Breast epithelium (tissue), 3 donors: ENCODE data around the gene RNF11.

Experiments
- POLR2A ChIP-seq: fragments of 450-650 bp; IDR thresholded peaks from one replicate; pipeline ENCODE4 v1.6.1; 2016; ENCODE audit warnings: antibody characterized with exemption, mild to moderate bottlenecking, moderate library complexity
- POLR2AphosphoS5 ChIP-seq, 3 donors: sonication (generic); formaldehyde crosslinking; IDR thresholded peaks; one replicate each; pipeline ENCODE4 v1.6.1; 2017; ENCODE audit warnings: antibody characterized with exemption in 3 of 3
- TF ChIP-seq, protein P1 (sequence below), 3 donors: fragments of 450-650 bp; IDR thresholded peaks; one replicate each; pipeline ENCODE4 v1.5.1; 2016 to 2017; ENCODE audit warnings: antibody characterized with exemption in 3 of 3, mild to moderate bottlenecking in 3 of 3, moderate library complexity in 3 of 3

DNA sequence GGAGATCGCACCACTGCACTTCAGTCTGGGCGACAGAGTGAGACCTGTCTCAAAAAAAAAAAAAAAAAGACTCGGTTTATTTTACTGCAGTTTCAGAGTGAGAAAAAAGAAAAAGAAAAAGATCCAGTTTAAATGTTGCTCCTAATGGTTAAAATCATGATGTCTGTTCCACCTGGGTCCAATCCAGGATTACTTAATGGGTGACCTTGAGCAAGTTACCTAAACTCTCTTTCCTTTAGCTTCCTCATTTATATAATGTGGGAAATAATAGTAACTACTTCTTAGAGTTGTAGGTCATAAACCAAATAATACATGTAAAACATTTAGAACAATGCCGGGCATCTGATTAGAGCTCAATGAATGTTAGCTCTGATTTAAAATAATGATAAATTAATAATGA lies 19.4 kb upstream of the RNF11 start:
- TF ChIP-seq, protein P1, sequence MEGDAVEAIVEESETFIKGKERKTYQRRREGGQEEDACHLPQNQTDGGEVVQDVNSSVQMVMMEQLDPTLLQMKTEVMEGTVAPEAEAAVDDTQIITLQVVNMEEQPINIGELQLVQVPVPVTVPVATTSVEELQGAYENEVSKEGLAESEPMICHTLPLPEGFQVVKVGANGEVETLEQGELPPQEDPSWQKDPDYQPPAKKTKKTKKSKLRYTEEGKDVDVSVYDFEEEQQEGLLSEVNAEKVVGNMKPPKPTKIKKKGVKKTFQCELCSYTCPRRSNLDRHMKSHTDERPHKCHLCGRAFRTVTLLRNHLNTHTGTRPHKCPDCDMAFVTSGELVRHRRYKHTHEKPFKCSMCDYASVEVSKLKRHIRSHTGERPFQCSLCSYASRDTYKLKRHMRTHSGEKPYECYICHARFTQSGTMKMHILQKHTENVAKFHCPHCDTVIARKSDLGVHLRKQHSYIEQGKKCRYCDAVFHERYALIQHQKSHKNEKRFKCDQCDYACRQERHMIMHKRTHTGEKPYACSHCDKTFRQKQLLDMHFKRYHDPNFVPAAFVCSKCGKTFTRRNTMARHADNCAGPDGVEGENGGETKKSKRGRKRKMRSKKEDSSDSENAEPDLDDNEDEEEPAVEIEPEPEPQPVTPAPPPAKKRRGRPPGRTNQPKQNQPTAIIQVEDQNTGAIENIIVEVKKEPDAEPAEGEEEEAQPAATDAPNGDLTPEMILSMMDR (IDR thresholded peaks at IDR 0.05): no peak
- no peak for TF ChIP-seq POLR2AphosphoS5 (IDR thresholded peaks at IDR 0.05)
- no peak for TF ChIP-seq POLR2A
